Breast epithelium (tissue), 4 donors: ENCODE data around the gene FLOT1. TPM values are rescaled to one million over a fixed set of nuclear protein-coding genes. Genes with fewer than 3 reads are reported as not detected.
A peak's percentile ranks its signal among the peaks of the same experiment; 100 is the strongest.

Source experiments
- DNase-seq, 2 donors: peaks; one replicate each; pipeline ENCODE4 v3.0.0-alpha.2; 2019; ENCODE audit warnings: low spot score in 2 of 2
- H3K27ac ChIP-seq, 2 donors: fragments of 200-600 bp; sonication (generic) in 1 of 2; one replicate each; pipeline ENCODE4 v1.5.1; 2016 to 2019; ENCODE audit warnings: mild to moderate bottlenecking in 1 of 2
- H3K27me3 ChIP-seq, 2 donors: fragments of 200-600 bp; sonication (generic) in 1 of 2; one replicate each; pipeline versions ENCODE4 v1.5.1 to v1.6.0; 2017 to 2019; ENCODE audit warnings: control low read depth in 1 of 2, mild to moderate bottlenecking in 1 of 2
- H3K36me3 ChIP-seq: fragments of 200-600 bp; one replicate; pipeline ENCODE4 v1.5.1; 2019
- H3K4me1 ChIP-seq, 2 donors: fragments of 200-600 bp; sonication (generic); one replicate each; pipeline ENCODE4 v1.5.1; 2016 to 2019; ENCODE audit warnings: control low read depth in 1 of 2
- H3K4me3 ChIP-seq, 3 donors: fragments of 200-600 bp; sonication (generic); 1 replicate in 2 of 3; 2 replicates in 1 of 3; pipeline ENCODE4 v1.5.1; 2016 to 2019; ENCODE audit warnings: mild to moderate bottlenecking in 3 of 3, moderate library complexity in 2 of 3
- H3K9me3 ChIP-seq, 2 donors: fragments of 200-600 bp; sonication (generic) in 1 of 2; one replicate each; pipeline ENCODE4 v1.5.1; 2016 to 2019; ENCODE audit warnings: control low read depth in 1 of 2
- POLR2A ChIP-seq: fragments of 450-650 bp; IDR thresholded peaks from one replicate; pipeline ENCODE4 v1.6.1; 2016; ENCODE audit warnings: antibody characterized with exemption, mild to moderate bottlenecking, moderate library complexity
- POLR2AphosphoS5 ChIP-seq, 3 donors: sonication (generic); formaldehyde crosslinking; IDR thresholded peaks; one replicate each; pipeline ENCODE4 v1.6.1; 2017; ENCODE audit warnings: antibody characterized with exemption in 3 of 3
- intact Hi-C: fragments of 100-400 bp; cut with DNase I; formaldehyde crosslinking; loops from one replicate; pipeline ENCODE4 v1.15.1; 2023; ENCODE audit warnings: low total_unique reads
- total RNA-seq, 3 donors: library from RNA; depleted of rRNA; stranded (reverse); fragments of >200 nt; gene quantifications; one replicate each; pipeline ENCODE4 v1.1.0, GENCODE V29; 2016
- TF ChIP-seq, protein P1 (sequence below), 3 donors: fragments of 450-650 bp; IDR thresholded peaks; one replicate each; pipeline ENCODE4 v1.5.1; 2016 to 2017; ENCODE audit warnings: antibody characterized with exemption in 3 of 3, mild to moderate bottlenecking in 3 of 3, moderate library complexity in 3 of 3

Gene FLOT1
- total RNA-seq, 3 donors from 2014 or later: 80.5 to 171 (median 142) TPM

DNA sequence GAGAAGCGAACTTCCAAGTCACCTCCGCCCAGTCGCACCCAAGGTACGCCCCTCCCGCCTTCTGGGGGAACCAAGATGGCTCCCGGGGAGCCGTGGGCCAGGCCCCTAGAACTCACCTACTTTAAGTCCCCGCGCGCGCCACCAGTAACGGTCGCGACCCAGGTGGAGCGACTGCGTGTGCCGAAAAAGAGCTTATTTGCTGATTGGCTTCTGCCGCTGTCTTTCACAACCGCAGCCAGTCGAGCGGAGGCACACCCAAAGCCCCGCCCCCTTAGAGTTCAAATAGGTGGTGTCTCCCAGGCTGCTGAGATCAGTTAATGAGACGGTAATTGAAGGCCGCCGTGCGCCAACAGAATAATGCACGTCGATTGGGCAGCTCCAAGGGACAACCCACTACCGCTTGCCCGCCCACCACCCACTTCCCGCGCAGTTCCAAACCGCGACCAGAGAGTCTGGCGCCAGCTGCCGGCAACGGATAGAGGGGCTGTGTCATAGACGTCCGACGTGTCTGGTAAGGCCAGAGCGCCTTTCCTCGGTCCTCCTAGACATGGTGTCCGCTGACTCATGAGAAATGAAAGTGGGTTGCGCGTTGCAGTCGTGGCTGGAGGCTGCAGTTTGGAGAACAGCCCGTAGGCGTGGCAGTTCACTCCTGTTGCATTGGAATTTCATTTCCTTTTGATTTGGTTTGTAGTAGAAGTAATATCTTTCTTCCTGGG lies 25.2 kb downstream of the FLOT1 start, which contains the start of gene MDC1:
Gene MDC1 (minus strand): TSS at position 153 of the 716 bp plus-strand sequence. CDS start 2,106 bp downstream, outside the sequence.
- Histone ChIP-seq H3K4me3 (peak within 1 kb of the TSS; percentile 55 to 86 (median 65)), H3K27me3 (no peaks in the 10 kb centered on the region), H3K9me3 (no peaks in the 10 kb centered on the region), H3K4me1 (peaks cover 0 to 14% of the 10 kb centered on the region in 2 donors), H3K36me3 (peaks cover 9% of the 10 kb centered on the region), H3K27ac (peak within 1 kb of the TSS; percentile 93 to 96)
- TF ChIP-seq POLR2AphosphoS5 (IDR thresholded peaks at IDR 0.05): peak; percentile 89 to 91 (median 89)
- TF ChIP-seq POLR2A: no peak
- TF ChIP-seq, protein P1, sequence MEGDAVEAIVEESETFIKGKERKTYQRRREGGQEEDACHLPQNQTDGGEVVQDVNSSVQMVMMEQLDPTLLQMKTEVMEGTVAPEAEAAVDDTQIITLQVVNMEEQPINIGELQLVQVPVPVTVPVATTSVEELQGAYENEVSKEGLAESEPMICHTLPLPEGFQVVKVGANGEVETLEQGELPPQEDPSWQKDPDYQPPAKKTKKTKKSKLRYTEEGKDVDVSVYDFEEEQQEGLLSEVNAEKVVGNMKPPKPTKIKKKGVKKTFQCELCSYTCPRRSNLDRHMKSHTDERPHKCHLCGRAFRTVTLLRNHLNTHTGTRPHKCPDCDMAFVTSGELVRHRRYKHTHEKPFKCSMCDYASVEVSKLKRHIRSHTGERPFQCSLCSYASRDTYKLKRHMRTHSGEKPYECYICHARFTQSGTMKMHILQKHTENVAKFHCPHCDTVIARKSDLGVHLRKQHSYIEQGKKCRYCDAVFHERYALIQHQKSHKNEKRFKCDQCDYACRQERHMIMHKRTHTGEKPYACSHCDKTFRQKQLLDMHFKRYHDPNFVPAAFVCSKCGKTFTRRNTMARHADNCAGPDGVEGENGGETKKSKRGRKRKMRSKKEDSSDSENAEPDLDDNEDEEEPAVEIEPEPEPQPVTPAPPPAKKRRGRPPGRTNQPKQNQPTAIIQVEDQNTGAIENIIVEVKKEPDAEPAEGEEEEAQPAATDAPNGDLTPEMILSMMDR (IDR thresholded peaks at IDR 0.05): peak; percentile 36 to 48 (median 42)
- peak; percentile 99 to 100 for DNase-seq
- intact Hi-C loops: no loop called here

DNA sequence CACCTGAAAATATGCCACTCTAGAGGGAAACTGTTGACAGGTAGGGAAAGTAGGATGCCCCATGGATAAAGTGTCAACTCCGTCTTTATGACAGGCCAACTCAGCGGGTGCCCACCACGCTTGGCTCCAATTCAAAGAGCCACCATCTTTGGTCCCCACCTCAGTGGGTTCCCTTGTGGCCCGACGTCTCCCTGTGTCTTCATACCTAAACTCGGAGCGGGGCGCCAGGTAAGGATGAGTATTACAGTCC lies 25.7 kb downstream of the FLOT1 start:
- intact Hi-C loops: no loop called here
- Histone ChIP-seq H3K27me3 (no peaks in the 10 kb centered on the region), H3K4me3 (peak overlapping the region; percentile 55 to 86 (median 65)), H3K9me3 (no peaks in the 10 kb centered on the region), H3K27ac (peak overlapping the region; percentile 93 to 96), H3K36me3 (peaks cover 9% of the 10 kb centered on the region), H3K4me1 (peaks cover 0 to 14% of the 10 kb centered on the region in 2 donors)
- DNase-seq: no peak
- TF ChIP-seq, protein P1 (IDR thresholded peaks at IDR 0.05): peak in 1 of 3 donors; percentile 21
- TF ChIP-seq POLR2AphosphoS5 (IDR thresholded peaks at IDR 0.05): no peak

DNA sequence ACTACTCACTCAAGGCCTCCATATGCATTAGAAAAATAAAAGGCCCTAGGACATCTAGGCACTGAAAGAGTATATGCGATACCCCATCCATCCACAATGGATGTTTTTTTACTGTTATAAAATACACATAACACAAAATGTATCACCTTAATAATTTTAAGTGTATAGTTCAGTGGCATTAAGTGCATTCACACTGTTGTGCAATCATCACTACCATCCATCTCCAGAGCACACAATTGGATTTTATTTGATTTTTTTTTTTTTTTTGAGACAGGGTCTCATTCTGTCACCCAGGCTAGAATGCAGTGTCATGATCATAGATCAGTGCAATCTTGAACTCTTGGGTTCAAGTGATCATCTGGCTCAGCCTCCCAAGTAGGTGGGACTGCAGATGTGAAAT lies 28.2 kb downstream of the FLOT1 start:
- no peak for DNase-seq
- Histone ChIP-seq H3K4me3 (no peak overlapping the region), H3K9me3 (no peaks in the 10 kb centered on the region), H3K36me3 (peaks cover 9% of the 10 kb centered on the region), H3K4me1 (peaks cover 0 to 10% of the 10 kb centered on the region in 2 donors), H3K27ac (no peak overlapping the region), H3K27me3 (no peaks in the 10 kb centered on the region)
- TF ChIP-seq, protein P1 (IDR thresholded peaks at IDR 0.05): no peak
- no peak for TF ChIP-seq POLR2AphosphoS5 (IDR thresholded peaks at IDR 0.05)
- TF ChIP-seq POLR2A: no peak
- intact Hi-C loops: no loop called here

DNA sequence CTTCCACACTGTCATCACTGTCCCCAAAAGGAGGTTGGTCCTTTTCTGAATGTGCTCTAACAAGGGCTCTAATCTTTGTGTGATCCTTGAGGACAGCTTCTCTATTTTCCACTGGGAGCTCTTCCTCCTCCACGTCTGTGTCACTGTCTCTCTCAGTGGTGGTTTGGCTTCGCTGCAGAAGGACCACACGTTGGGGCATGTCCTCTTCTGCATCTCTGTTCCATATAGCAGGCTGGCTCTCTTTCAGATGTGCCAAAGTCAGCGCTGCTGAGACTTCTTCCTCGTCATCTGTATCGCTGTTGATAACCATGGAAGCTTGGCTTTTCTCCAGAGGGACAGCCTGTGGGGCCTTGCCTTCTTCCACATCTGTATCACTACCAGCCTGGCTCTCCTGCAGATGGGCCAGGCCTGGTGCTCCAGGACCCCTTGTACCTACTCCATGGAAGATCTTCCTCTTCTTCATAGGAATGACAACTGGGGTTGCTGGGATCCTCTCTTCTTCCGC lies 30.0 kb downstream of the FLOT1 start:
- Histone ChIP-seq H3K4me3 (no peak overlapping the region), H3K36me3 (peaks cover 9% of the 10 kb centered on the region), H3K4me1 (peaks cover 0 to 8% of the 10 kb centered on the region in 2 donors), H3K9me3 (no peaks in the 10 kb centered on the region), H3K27ac (no peak overlapping the region), H3K27me3 (no peaks in the 10 kb centered on the region)
- intact Hi-C loops: no loop called here
- no peak for TF ChIP-seq POLR2AphosphoS5 (IDR thresholded peaks at IDR 0.05)
- no peak for TF ChIP-seq POLR2A
- TF ChIP-seq, protein P1 (IDR thresholded peaks at IDR 0.05): no peak
- no peak for DNase-seq

DNA sequence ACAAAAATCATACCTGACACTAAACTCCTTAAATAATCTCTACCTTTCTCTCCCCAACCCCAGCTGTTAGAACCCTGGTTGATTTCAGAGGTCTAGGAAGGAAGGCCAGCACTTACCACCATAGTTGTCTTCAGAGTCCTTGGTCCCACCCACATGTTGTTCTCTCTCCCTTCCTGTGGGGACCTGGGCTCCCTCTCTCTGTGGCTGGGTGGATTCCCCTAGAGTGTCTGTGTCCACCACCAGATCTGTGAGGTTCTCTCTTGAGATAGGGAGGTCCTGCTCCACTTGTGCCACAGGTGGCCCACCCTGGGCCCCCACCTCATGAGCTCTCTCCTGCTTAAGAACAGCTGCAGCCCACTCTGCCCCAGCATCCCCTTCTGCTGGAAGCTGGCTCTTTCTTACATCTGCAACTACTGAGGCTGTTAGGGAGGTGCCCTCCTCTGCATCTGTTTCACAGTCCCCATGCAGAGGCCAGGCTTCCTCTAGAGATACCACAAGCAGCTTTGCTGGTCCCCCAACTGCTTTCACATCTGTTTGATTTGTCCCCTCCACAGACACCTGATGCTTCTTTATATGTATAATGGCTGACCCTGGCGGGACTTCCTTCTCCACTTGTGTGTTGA lies 30.6 kb downstream of the FLOT1 start:
- Histone ChIP-seq H3K4me3 (no peak overlapping the region), H3K36me3 (peaks cover 9% of the 10 kb centered on the region), H3K27me3 (no peaks in the 10 kb centered on the region), H3K4me1 (peaks cover 0 to 8% of the 10 kb centered on the region in 2 donors), H3K9me3 (no peaks in the 10 kb centered on the region), H3K27ac (no peak overlapping the region)
- intact Hi-C loops: no loop called here
- no peak for DNase-seq
- TF ChIP-seq POLR2A: no peak
- TF ChIP-seq, protein P1 (IDR thresholded peaks at IDR 0.05): no peak
